Naive B cell (primary cell): ENCODE measurements around the gene CTSW. TPM values are rescaled to one million over a fixed set of nuclear protein-coding genes. Genes with fewer than 3 reads are reported as not detected.
A peak's percentile ranks its signal among the peaks of the same experiment; 100 is the strongest.

ENCODE experiments used
- ATAC-seq, 2 donors: fragments of 150-1000 bp; cut with Tn5 transposase; 2 replicates each; pipeline ENCODE4 v1.10.0; 2021; ENCODE audit warnings: low read depth in 2 of 2, mild to moderate bottlenecking in 2 of 2, moderate library complexity in 2 of 2
- DNase-seq: peaks from one replicate; pipeline ENCODE4 v3.0.0; 2022
- H3K27ac Mint-ChIP-seq, 6 donors: one replicate each; pipeline ENCODE4 v1.8.0; 2020 to 2022; ENCODE audit warnings: mild to moderate bottlenecking in 6 of 6, mixed read lengths in 6 of 6, moderate library complexity in 5 of 6, inconsistent platforms in 2 of 6
- H3K27me3 Mint-ChIP-seq, 3 donors: one replicate each; pipeline ENCODE4 v1.8.0; 2021 to 2022; ENCODE audit warnings: mixed read lengths in 3 of 3, mild to moderate bottlenecking in 1 of 3
- H3K36me3 Mint-ChIP-seq, 2 donors: one replicate each; pipeline ENCODE4 v1.8.0; 2020 to 2022; ENCODE audit warnings: mixed read lengths in 2 of 2, inconsistent platforms in 1 of 2, mild to moderate bottlenecking in 1 of 2
- H3K4me1 Mint-ChIP-seq, 3 donors: one replicate each; pipeline ENCODE4 v1.8.0; 2020 to 2022; ENCODE audit warnings: mixed read lengths in 3 of 3, inconsistent platforms in 1 of 3, mild to moderate bottlenecking in 1 of 3, moderate library complexity in 1 of 3
- H3K4me3 Mint-ChIP-seq, 8 donors: one replicate each; pipeline ENCODE4 v1.8.0; 2020 to 2022; ENCODE audit warnings: mild to moderate bottlenecking in 8 of 8, mixed read lengths in 8 of 8, moderate library complexity in 8 of 8, inconsistent platforms in 2 of 8
- H3K9me3 Mint-ChIP-seq, 7 donors: one replicate each; pipeline ENCODE4 v1.8.0; 2020 to 2022; ENCODE audit warnings: mixed read lengths in 7 of 7, mild to moderate bottlenecking in 5 of 7, inconsistent platforms in 2 of 7, moderate library complexity in 1 of 7
- polyA plus RNA-seq, 6 donors: library from polyadenylated mRNA; unstranded; fragments of 300-500 nt; fragmentation: Illumina TruSeq; gene quantifications; one replicate each; pipeline ENCODE4 v1.2.3, GENCODE V29; 2021; ENCODE audit warnings: low read depth in 6 of 6

Gene CTSW
- polyA plus RNA-seq, 6 donors from 2014 or later: 0.68 to 7.2 (median 3.0) TPM

- Mint-ChIP-seq H3K27ac (peak overlapping the region; percentile 93 to 98 (median 97)), H3K27me3 (no peaks in the 10 kb centered on the region), H3K4me1 (peaks cover 47 to 64% (median 60%) of the 10 kb centered on the region in 3 donors), H3K9me3 (no peaks in the 10 kb centered on the region), H3K4me3 (peak overlapping the region; percentile 91 to 99 (median 96)), H3K36me3 (peaks cover 6 to 24% of the 10 kb centered on the region in 2 donors)
- no peak for ATAC-seq
- DNase-seq: no peak
Observed at GRCh38 chr11:65858681-65859087, 21.0 kb upstream of the CTSW start.

DNA sequence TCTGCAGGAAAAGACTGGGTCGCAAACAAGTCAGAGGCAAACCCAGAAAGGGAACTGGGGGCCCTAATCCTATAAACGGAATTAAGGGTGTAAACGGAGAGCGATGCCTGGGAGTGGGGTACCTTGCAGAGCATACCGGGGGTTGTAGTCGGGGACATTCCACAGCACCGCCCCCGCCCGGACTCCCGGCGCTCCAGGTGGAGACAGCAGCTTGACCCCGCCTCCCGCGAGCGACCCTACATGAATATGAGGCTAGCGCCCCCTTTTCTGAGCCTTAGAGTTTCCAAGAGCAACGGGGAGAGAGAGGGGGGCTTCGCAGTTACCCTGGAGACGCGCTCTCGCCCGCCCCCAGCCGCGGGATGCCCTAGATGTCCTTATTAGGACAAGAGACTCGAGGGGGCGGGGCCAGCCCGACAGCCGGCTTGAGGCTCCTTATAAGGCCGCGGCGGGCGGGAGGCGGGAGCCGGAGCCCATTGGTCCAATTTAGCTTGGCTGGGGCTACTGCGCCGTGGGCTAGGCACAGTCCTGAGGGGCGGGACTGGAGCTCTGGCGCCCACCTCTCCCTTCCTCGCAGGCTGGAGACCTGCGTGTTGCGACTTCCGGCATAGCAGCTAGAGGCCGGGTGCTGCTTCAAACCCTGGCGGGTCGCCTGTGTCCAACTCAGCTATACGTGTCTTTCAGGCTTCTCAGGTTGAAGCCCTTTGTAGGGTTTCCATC is 20.4 kb upstream of the CTSW start:
- H3K36me3 Mint-ChIP-seq: peaks cover 6 to 20% of the 10 kb centered on the region in 2 donors
- H3K27ac Mint-ChIP-seq: peak overlapping the region; percentile 79 to 98 (median 96)
- no peaks in the 10 kb centered on the region for H3K9me3 Mint-ChIP-seq
- H3K4me3 Mint-ChIP-seq: peak overlapping the region; percentile 91 to 99 (median 96)
- DNase-seq (peak; percentile 92), ATAC-seq (peak; percentile 54 to 56)
- peaks cover 45 to 58% (median 54%) of the 10 kb centered on the region in 3 donors for H3K4me1 Mint-ChIP-seq
- no peaks in the 10 kb centered on the region for H3K27me3 Mint-ChIP-seq

GRCh38 chr11:65859812-65860277 is 19.8 kb upstream of the CTSW start:
- Mint-ChIP-seq H3K27ac (peak overlapping the region; percentile 65 to 98 (median 94)), H3K36me3 (peaks cover 0 to 15% of the 10 kb centered on the region in 2 donors), H3K4me1 (peaks cover 39 to 54% (median 49%) of the 10 kb centered on the region in 3 donors), H3K9me3 (no peaks in the 10 kb centered on the region), H3K4me3 (peak overlapping the region; percentile 91 to 99 (median 96)), H3K27me3 (no peaks in the 10 kb centered on the region)
- no peak for ATAC-seq
- no peak for DNase-seq

GRCh38 chr11:65860278-65861164 is 19.1 kb upstream of the CTSW start, which contains the start of gene MUS81:
Gene MUS81, plus strand, starts transcription at chr11:65860433. Its CDS starts 321 bp downstream, at chr11:65860754.
- ATAC-seq (peak; percentile 46 to 50), DNase-seq (peak; percentile 95)
- Mint-ChIP-seq H3K4me3 (peak within 1 kb of the TSS; percentile 91 to 99 (median 96)), H3K4me1 (peaks cover 41 to 50% (median 49%) of the 10 kb centered on the region in 3 donors), H3K36me3 (peaks cover 0 to 18% of the 10 kb centered on the region in 2 donors), H3K27me3 (no peaks in the 10 kb centered on the region), H3K9me3 (no peaks in the 10 kb centered on the region), H3K27ac (peak within 1 kb of the TSS; percentile 79 to 98 (median 96))

DNA sequence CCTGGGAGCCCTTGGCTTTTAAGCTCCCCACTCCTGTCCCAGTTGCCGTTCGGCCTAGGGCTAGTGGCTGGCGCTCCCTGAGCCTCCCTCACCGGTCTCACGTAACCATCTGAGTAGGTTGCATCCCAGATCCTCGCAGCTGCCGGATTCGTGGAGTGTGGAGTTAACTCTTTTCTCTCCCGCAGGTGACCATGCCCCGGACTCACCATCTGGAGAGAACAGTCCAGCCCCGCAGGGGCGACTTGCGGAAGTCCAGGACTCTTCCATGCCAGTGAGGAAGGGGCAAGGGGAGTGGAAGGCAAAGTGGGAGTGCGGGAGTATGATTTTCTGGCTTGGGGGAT is 18.5 kb upstream of the CTSW start:
- H3K4me3 Mint-ChIP-seq: peak overlapping the region; percentile 91 to 99 (median 96)
- no peak for DNase-seq
- peaks cover 41 to 48% (median 43%) of the 10 kb centered on the region in 3 donors for H3K4me1 Mint-ChIP-seq
- H3K36me3 Mint-ChIP-seq: peaks cover 0 to 18% of the 10 kb centered on the region in 2 donors
- ATAC-seq: no peak
- H3K27ac Mint-ChIP-seq: peak overlapping the region in 5 of 6 donors; percentile 24 to 93 (median 79)
- no peaks in the 10 kb centered on the region for H3K27me3 Mint-ChIP-seq
- no peaks in the 10 kb centered on the region for H3K9me3 Mint-ChIP-seq

- H3K27me3 Mint-ChIP-seq: no peaks in the 10 kb centered on the region
- H3K4me3 Mint-ChIP-seq: peak overlapping the region; percentile 75 to 99 (median 92)
- H3K9me3 Mint-ChIP-seq: no peaks in the 10 kb centered on the region
- H3K4me1 Mint-ChIP-seq: peaks cover 38 to 42% (median 39%) of the 10 kb centered on the region in 3 donors
- ATAC-seq (no peak), DNase-seq (no peak)
- peaks cover 0 to 18% of the 10 kb centered on the region in 2 donors for H3K36me3 Mint-ChIP-seq
- peak overlapping the region in 2 of 6 donors; percentile 37 to 61 for H3K27ac Mint-ChIP-seq
Observed at GRCh38 chr11:65861533-65862183, 18.0 kb upstream of the CTSW start.

GRCh38 chr11:65862191-65862735 is 17.4 kb upstream of the CTSW start:
- Mint-ChIP-seq H3K36me3 (peaks cover 0 to 18% of the 10 kb centered on the region in 2 donors), H3K27me3 (no peaks in the 10 kb centered on the region), H3K4me1 (peaks cover 34 to 44% (median 36%) of the 10 kb centered on the region in 3 donors), H3K27ac (no peak overlapping the region), H3K9me3 (no peaks in the 10 kb centered on the region), H3K4me3 (peak overlapping the region in 6 of 8 donors; percentile 53 to 95 (median 80))
- DNase-seq (no peak), ATAC-seq (no peak)

GRCh38 chr11:65862941-65863888 is 16.4 kb upstream of the CTSW start:
- DNase-seq (no peak), ATAC-seq (no peak)
- Mint-ChIP-seq H3K9me3 (no peaks in the 10 kb centered on the region), H3K27ac (peak overlapping the region in 3 of 6 donors; percentile 21 to 63 (median 58)), H3K4me3 (peak overlapping the region in 4 of 8 donors; percentile 53 to 84 (median 62)), H3K36me3 (peaks cover 0 to 18% of the 10 kb centered on the region in 2 donors), H3K4me1 (peaks cover 33 to 48% (median 36%) of the 10 kb centered on the region in 3 donors), H3K27me3 (no peaks in the 10 kb centered on the region)

DNA sequence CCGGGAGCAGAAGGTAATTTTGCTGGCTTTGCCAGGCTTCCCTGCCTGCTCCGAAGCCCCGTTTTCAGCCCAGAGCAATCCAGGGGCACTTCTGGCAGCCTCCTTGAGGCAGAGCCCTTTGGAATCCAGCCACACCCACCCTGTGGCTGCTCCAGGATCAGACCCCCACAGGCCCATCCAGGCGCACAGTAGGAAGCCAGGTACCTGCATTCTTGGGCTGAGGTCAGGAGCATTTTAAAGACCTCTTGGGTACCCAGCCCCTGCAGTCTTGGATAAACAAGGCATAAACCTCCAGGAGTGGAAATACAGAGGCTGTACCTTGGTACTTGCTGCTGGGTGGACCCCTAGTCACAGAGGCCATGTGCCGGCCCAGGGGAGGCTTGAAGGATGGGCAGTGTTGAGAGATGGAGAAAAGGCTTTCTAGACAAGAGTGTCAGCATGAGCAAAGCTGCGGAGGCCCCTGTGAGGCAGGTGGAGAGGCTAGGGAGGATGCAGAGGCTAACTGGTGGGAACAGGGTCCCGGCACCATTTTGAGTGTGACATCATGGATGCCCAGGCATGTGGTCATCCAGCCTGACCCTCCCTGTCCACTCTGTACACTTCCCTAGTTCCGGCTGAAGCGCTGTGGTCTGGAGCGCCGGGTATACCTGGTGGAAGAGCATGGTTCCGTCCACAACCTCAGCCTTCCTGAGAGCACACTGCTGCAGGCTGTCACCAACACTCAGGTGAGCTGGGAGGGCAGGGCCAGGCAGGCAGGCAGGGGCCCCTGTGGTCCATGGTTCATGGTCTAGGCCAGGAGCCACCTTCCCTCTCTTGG is 15.5 kb upstream of the CTSW start:
- Mint-ChIP-seq H3K4me3 (peak overlapping the region in 2 of 8 donors; percentile 20 to 41), H3K27ac (no peak overlapping the region), H3K4me1 (peaks cover 25 to 39% (median 27%) of the 10 kb centered on the region in 3 donors), H3K36me3 (peaks cover 0 to 18% of the 10 kb centered on the region in 2 donors), H3K9me3 (no peaks in the 10 kb centered on the region), H3K27me3 (no peaks in the 10 kb centered on the region)
- DNase-seq (no peak), ATAC-seq (no peak)

- Mint-ChIP-seq H3K36me3 (peaks cover 0 to 18% of the 10 kb centered on the region in 2 donors), H3K4me1 (peaks cover 20 to 35% (median 27%) of the 10 kb centered on the region in 3 donors), H3K27ac (no peak overlapping the region), H3K27me3 (no peaks in the 10 kb centered on the region), H3K9me3 (no peaks in the 10 kb centered on the region), H3K4me3 (peak overlapping the region in 4 of 8 donors; percentile 15 to 81 (median 39))
- DNase-seq: no peak
- ATAC-seq: no peak
Observed at GRCh38 chr11:65864706-65865471, 14.7 kb upstream of the CTSW start.
